ENCODE data around the gene MYOM3.

- no peak for TF ChIP-seq CEBPB (IDR thresholded peaks at IDR 0.05)
- no peak for TF ChIP-seq RAD21 (IDR thresholded peaks at IDR 0.05; ENCODE audit: low read depth)
- no peak for TF ChIP-seq TAF1 (IDR thresholded peaks at IDR 0.05; ENCODE audit: low read depth)
- no peak for TF ChIP-seq MAX (IDR thresholded peaks at IDR 0.05)
- TF ChIP-seq TCF12 (IDR thresholded peaks at IDR 0.05; ENCODE audit: low read depth) = no peak
- TF ChIP-seq REST (IDR thresholded peaks at IDR 0.05; ENCODE audit: low read depth) = no peak
- no peak for TF ChIP-seq ZBTB7A (IDR thresholded peaks at IDR 0.05; ENCODE audit: low read depth)
Observed at GRCh38 chr1:24075590-24075854, 36.4 kb downstream of the MYOM3 start.

Measured in Ishikawa (cell line).